ENCODE measurements around the gene EPHB2. TPM values are rescaled to one million over a fixed set of nuclear protein-coding genes. Genes with fewer than 3 reads are reported as not detected.

The EPHB2 gene
- total RNA-seq, 2 experiments from 2014 or later = 0.59 TPM; not detected in 1

GRCh38 chr1:22920734-22921451 is 210.3 kb downstream of the EPHB2 start:
- CTCF ChIA-PET (ENCODE audit: unreplicated experiment) = no interaction called here

GRCh38 chr1:22921452-22922126 is 210.9 kb downstream of the EPHB2 start:
- no peak for TF ChIP-seq EZH2phosphoT487 (IDR thresholded peaks at IDR 0.05; ENCODE audit: borderline replicate concordance, low read depth, low read length)
- no peak for TF ChIP-seq CTCF (conservative IDR thresholded peaks at IDR 0.05; ENCODE audit: low read length)
- no peak for DNase-seq (ENCODE audit: low spot score)
- Histone ChIP-seq H3K79me2 (ENCODE audit: insufficient read depth, low read depth, low read length) (no peaks in the 10 kb centered on the region), H2AFZ (ENCODE audit: low read length) (no peak overlapping the region), H3K36me3 (ENCODE audit: insufficient read depth, low read length) (no peaks in the 10 kb centered on the region), H4K20me1 (ENCODE audit: insufficient read depth, low read length) (no peaks in the 10 kb centered on the region), H3K9me2 (ENCODE audit: insufficient read depth, low read length) (no peaks in the 10 kb centered on the region), H3K4me3 (ENCODE audit: low read depth, low read length, poor library complexity, severe bottlenecking) (no peak overlapping the region), H3K4me1 (ENCODE audit: insufficient read depth, low read length, poor library complexity, severe bottlenecking) (no peaks in the 10 kb centered on the region), H3K4me2 (ENCODE audit: low read length) (no peak overlapping the region), H3K9me3 (ENCODE audit: low read length) (no peaks in the 10 kb centered on the region), H3K27ac (ENCODE audit: low read depth, low read length, poor library complexity, severe bottlenecking) (no peak overlapping the region)
- intact Hi-C loops (cut with micrococcal nuclease; ENCODE audit: unreplicated experiment) = no loop called here
- POLR2A ChIA-PET = no interaction called here
- CTCF ChIA-PET (ENCODE audit: unreplicated experiment) = no interaction called here
- BruUV-seq (replicated peaks) = no TSS peak

More at GRCh38 chr1:22920734-22921451, 210.3 kb downstream of the EPHB2 start:
- Histone ChIP-seq H3K79me2 (ENCODE audit: insufficient read depth, low read depth, low read length) (no peaks in the 10 kb centered on the region), H3K9me2 (ENCODE audit: insufficient read depth, low read length) (no peaks in the 10 kb centered on the region), H2AFZ (ENCODE audit: low read length) (no peak overlapping the region), H3K36me3 (ENCODE audit: insufficient read depth, low read length) (no peaks in the 10 kb centered on the region), H3K4me3 (ENCODE audit: low read depth, low read length, poor library complexity, severe bottlenecking) (no peak overlapping the region), H3K4me1 (ENCODE audit: insufficient read depth, low read length, poor library complexity, severe bottlenecking) (no peaks in the 10 kb centered on the region), H3K9me3 (ENCODE audit: low read length) (no peaks in the 10 kb centered on the region), H3K27ac (ENCODE audit: low read depth, low read length, poor library complexity, severe bottlenecking) (no peak overlapping the region), H4K20me1 (ENCODE audit: insufficient read depth, low read length) (no peaks in the 10 kb centered on the region), H3K4me2 (ENCODE audit: low read length) (no peak overlapping the region)
- no peak for DNase-seq (ENCODE audit: low spot score)
- TF ChIP-seq CTCF (conservative IDR thresholded peaks at IDR 0.05; ENCODE audit: low read length) (no peak), EZH2phosphoT487 (IDR thresholded peaks at IDR 0.05; ENCODE audit: borderline replicate concordance, low read depth, low read length) (no peak)
- BruUV-seq (replicated peaks) = no TSS peak
- POLR2A ChIA-PET = no interaction called here
- intact Hi-C loops (cut with micrococcal nuclease; ENCODE audit: unreplicated experiment) = no loop called here

- no peak for TF ChIP-seq CTCF (conservative IDR thresholded peaks at IDR 0.05; ENCODE audit: low read length)
- no peak for TF ChIP-seq EZH2phosphoT487 (IDR thresholded peaks at IDR 0.05; ENCODE audit: borderline replicate concordance, low read depth, low read length)
- Histone ChIP-seq H3K9me2 (ENCODE audit: insufficient read depth, low read length) (no peaks in the 10 kb centered on the region), H3K9me3 (ENCODE audit: low read length) (no peaks in the 10 kb centered on the region), H4K20me1 (ENCODE audit: insufficient read depth, low read length) (no peaks in the 10 kb centered on the region), H3K4me2 (ENCODE audit: low read length) (no peak overlapping the region), H3K36me3 (ENCODE audit: insufficient read depth, low read length) (no peaks in the 10 kb centered on the region), H3K4me3 (ENCODE audit: low read depth, low read length, poor library complexity, severe bottlenecking) (no peak overlapping the region), H3K27ac (ENCODE audit: low read depth, low read length, poor library complexity, severe bottlenecking) (no peak overlapping the region), H3K4me1 (ENCODE audit: insufficient read depth, low read length, poor library complexity, severe bottlenecking) (no peaks in the 10 kb centered on the region), H2AFZ (ENCODE audit: low read length) (no peak overlapping the region), H3K79me2 (ENCODE audit: insufficient read depth, low read depth, low read length) (no peaks in the 10 kb centered on the region)
- intact Hi-C loops (cut with micrococcal nuclease; ENCODE audit: unreplicated experiment) = no loop called here
- POLR2A ChIA-PET = no interaction called here
- CTCF ChIA-PET (ENCODE audit: unreplicated experiment) = no interaction called here
- no peak for DNase-seq (ENCODE audit: low spot score)
- no TSS peak for BruUV-seq (replicated peaks)
Observed at GRCh38 chr1:22922640-22923039, 212.0 kb downstream of the EPHB2 start.
